Osteoblast (primary cell): ENCODE results near the gene CFAP107. TPM values are rescaled to one million over a fixed set of nuclear protein-coding genes. Genes with fewer than 3 reads are reported as not detected.
"Not testable (repeated sequence)": the region's sequence is repeated elsewhere in the genome, so short reads cannot be mapped to it uniquely, and the experiment has no call there.

ENCODE experiments used
- DNase-seq: peaks from one replicate; pipeline ENCODE4 v3.0.0; 2011; ENCODE audit warnings: low spot score, mixed read lengths; ENCODE audit not compliant: insufficient read length; ENCODE audit errors: missing footprints
- H2AFZ ChIP-seq: 2 replicates; pipeline ENCODE4 v1.6.0; 2011; ENCODE audit warnings: mild to moderate bottlenecking, low read length
- H3K27ac ChIP-seq: 2 replicates; pipeline ENCODE4 v1.5.1; 2011; ENCODE audit warnings: mild to moderate bottlenecking, low read depth, low read length, moderate library complexity
- H3K27me3 ChIP-seq: 2 replicates; pipeline ENCODE4 v1.6.0; 2012; ENCODE audit warnings: mild to moderate bottlenecking, control low read depth, inconsistent platforms, low read length, moderate library complexity; ENCODE audit not compliant: insufficient read depth
- H3K36me3 ChIP-seq: 2 replicates; pipeline ENCODE4 v1.5.1; 2011; ENCODE audit warnings: mild to moderate bottlenecking, low read length, control low read depth, moderate library complexity; ENCODE audit not compliant: insufficient read depth
- H3K4me1 ChIP-seq: 2 replicates; pipeline ENCODE4 v1.5.1; 2011; ENCODE audit warnings: mild to moderate bottlenecking, low read length, control low read depth, moderate library complexity; ENCODE audit not compliant: insufficient read depth
- H3K4me2 ChIP-seq: 2 replicates; pipeline ENCODE4 v1.6.0; 2011; ENCODE audit warnings: mild to moderate bottlenecking, low read length; ENCODE audit not compliant: insufficient read depth
- H3K4me3 ChIP-seq: fragments of 200-600 bp; sonication (generic); 3 replicates; pipeline ENCODE4 v1.5.1; 2012; ENCODE audit warnings: mild to moderate bottlenecking, low read length, inconsistent platforms; ENCODE audit not compliant: insufficient read depth
- H3K79me2 ChIP-seq: 2 replicates; pipeline ENCODE4 v1.6.0; 2012; ENCODE audit warnings: mild to moderate bottlenecking, low read length, control low read depth, inconsistent platforms; ENCODE audit not compliant: insufficient read depth
- H3K9me3 ChIP-seq: 2 replicates; pipeline ENCODE4 v1.5.1; 2011; ENCODE audit warnings: low read depth, low read length, control low read depth
- H4K20me1 ChIP-seq: 2 replicates; pipeline ENCODE4 v1.6.0; 2012; ENCODE audit warnings: mild to moderate bottlenecking, low read length, control low read depth; ENCODE audit not compliant: insufficient read depth
- CTCF ChIP-seq: IDR thresholded peaks from 2 replicates; pipeline ENCODE4 v1.5.1; 2011; ENCODE audit warnings: mild to moderate bottlenecking, low read depth, low read length, moderate library complexity; ENCODE audit errors: extremely low read depth
- total RNA-seq: library from RNA; depleted of rRNA; stranded (reverse); fragments of >200 nt; gene quantifications from 2 replicates; pipeline ENCODE4 v1.2.3, GENCODE V29; 2012

CFAP107 gene
- total RNA-seq, 1 donor: not detected

- no peak for DNase-seq
- Histone ChIP-seq H3K27me3 (no peaks in the 10 kb centered on the region), H3K4me1 (no peaks in the 10 kb centered on the region), H3K79me2 (no peaks in the 10 kb centered on the region), H3K36me3 (no peaks in the 10 kb centered on the region), H2AFZ (no peak overlapping the region), H3K4me3 (no peak overlapping the region), H3K27ac (no peak overlapping the region), H3K4me2 (no peak overlapping the region), H4K20me1 (no peaks in the 10 kb centered on the region), H3K9me3 (no peaks in the 10 kb centered on the region)
- no peak for TF ChIP-seq CTCF
Measured at GRCh38 chr1:12728391-12728790, 17.6 kb upstream of the CFAP107 start.

- TF ChIP-seq CTCF: no peak
- H3K79me2 ChIP-seq: no peaks in the 10 kb centered on the region
- H3K4me2 ChIP-seq: no peak overlapping the region
- DNase-seq: no peak
- no peak overlapping the region for H3K4me3 ChIP-seq
- no peaks in the 10 kb centered on the region for H3K27me3 ChIP-seq
- no peak overlapping the region for H3K27ac ChIP-seq
- H4K20me1 ChIP-seq: no peaks in the 10 kb centered on the region
- H3K36me3 ChIP-seq: no peaks in the 10 kb centered on the region
- H3K9me3 ChIP-seq: no peaks in the 10 kb centered on the region
- no peak overlapping the region for H2AFZ ChIP-seq
- H3K4me1 ChIP-seq: no peaks in the 10 kb centered on the region
Measured at GRCh38 chr1:12730156-12730555, 15.8 kb upstream of the CFAP107 start.

- H3K4me3 ChIP-seq, DNase-seq, H3K4me1 ChIP-seq, H3K27me3 ChIP-seq, H3K36me3 ChIP-seq, H2AFZ ChIP-seq, H3K27ac ChIP-seq, H3K4me2 ChIP-seq, H4K20me1 ChIP-seq, H3K79me2 ChIP-seq, H3K9me3 ChIP-seq: not testable (repeated sequence)
Measured at GRCh38 chr1:12731084-12731483, 14.9 kb upstream of the CFAP107 start.

GRCh38 chr1:12734651-12735050 is 11.3 kb upstream of the CFAP107 start:
- no peak for TF ChIP-seq CTCF
- Histone ChIP-seq H3K36me3 (no peaks in the 10 kb centered on the region), H3K4me2 (no peak overlapping the region), H3K27ac (no peak overlapping the region), H3K9me3 (no peaks in the 10 kb centered on the region), H2AFZ (no peak overlapping the region), H3K79me2 (no peaks in the 10 kb centered on the region), H3K4me3 (no peak overlapping the region), H4K20me1 (no peaks in the 10 kb centered on the region), H3K27me3 (no peaks in the 10 kb centered on the region), H3K4me1 (no peaks in the 10 kb centered on the region)
- DNase-seq: no peak

- no peaks in the 10 kb centered on the region for H3K9me3 ChIP-seq
- no peak overlapping the region for H2AFZ ChIP-seq
- no peaks in the 10 kb centered on the region for H4K20me1 ChIP-seq
- no peaks in the 10 kb centered on the region for H3K36me3 ChIP-seq
- H3K4me3 ChIP-seq: no peak overlapping the region
- no peak overlapping the region for H3K4me2 ChIP-seq
- no peak overlapping the region for H3K27ac ChIP-seq
- H3K27me3 ChIP-seq: no peaks in the 10 kb centered on the region
- no peak for DNase-seq
- no peaks in the 10 kb centered on the region for H3K79me2 ChIP-seq
- TF ChIP-seq CTCF: no peak
- no peaks in the 10 kb centered on the region for H3K4me1 ChIP-seq
Measured at GRCh38 chr1:12738934-12739333, 7.1 kb upstream of the CFAP107 start.
